ENCODE data around the gene ROR2. TPM values are rescaled to one million over a fixed set of nuclear protein-coding genes. Genes with fewer than 3 reads are reported as not detected.

Gene ROR2
- total RNA-seq, 1 experiment from 2014 or later: 0.11 TPM

DNA sequence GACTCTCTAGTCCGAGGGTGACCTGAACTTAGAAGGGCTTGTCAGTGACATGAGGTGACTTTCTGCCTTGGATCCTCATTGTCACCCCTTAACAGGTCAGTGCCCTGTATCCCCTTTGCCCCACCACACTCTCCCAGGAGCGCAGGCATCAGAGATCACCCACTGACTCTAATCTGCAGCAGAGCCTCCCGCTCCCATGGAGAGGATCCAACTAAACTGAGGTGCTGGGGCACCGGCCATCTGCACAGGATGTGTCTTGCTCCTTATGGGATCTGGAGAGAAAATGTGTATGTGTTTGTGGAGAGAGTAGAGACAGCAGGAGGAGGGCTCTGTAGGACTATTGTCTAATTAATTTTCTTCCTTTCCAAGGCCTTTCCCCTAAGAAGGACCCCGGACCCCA, 213.7 kb downstream of the ROR2 start:
- in situ Hi-C loops (cut with HindIII; ENCODE audit: low pct_unique_long_range_greater_than_20kb, low sequenced_read_pairs): no loop called here
- DNase-seq (ENCODE audit: low read depth, low spot score): no peak

DNA sequence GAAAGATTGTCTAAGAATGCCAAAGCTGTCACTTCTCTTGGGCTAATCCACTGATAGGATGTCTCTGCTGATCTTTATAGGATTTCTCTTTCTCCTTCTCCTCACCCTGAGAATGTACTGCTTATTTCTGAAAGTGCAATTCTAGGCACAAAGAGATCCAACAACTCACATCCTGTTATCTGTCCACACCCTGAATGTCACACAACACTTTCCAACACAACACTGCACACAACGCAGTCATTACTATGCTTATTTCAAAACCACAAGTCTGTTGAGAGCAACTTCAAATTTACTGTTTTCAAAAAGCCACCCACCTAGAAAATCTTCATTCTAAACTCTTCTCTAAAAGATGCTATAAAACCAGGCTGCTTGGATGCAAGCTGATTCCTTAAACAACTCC, 215.0 kb downstream of the ROR2 start:
- in situ Hi-C loops (cut with HindIII; ENCODE audit: low pct_unique_long_range_greater_than_20kb, low sequenced_read_pairs): no loop called here
- DNase-seq (ENCODE audit: low read depth, low spot score): no peak

GRCh38 chr9:91734371-91734981, 215.6 kb downstream of the ROR2 start:
- in situ Hi-C loops (cut with HindIII; ENCODE audit: low pct_unique_long_range_greater_than_20kb, low sequenced_read_pairs): no loop called here
- DNase-seq (ENCODE audit: low read depth, low spot score): peak; percentile 58

GRCh38 chr9:91733006-91733624, 216.9 kb downstream of the ROR2 start:
- in situ Hi-C loops (cut with HindIII; ENCODE audit: low pct_unique_long_range_greater_than_20kb, low sequenced_read_pairs): no loop called here
- no peak for DNase-seq (ENCODE audit: low read depth, low spot score)

DNA sequence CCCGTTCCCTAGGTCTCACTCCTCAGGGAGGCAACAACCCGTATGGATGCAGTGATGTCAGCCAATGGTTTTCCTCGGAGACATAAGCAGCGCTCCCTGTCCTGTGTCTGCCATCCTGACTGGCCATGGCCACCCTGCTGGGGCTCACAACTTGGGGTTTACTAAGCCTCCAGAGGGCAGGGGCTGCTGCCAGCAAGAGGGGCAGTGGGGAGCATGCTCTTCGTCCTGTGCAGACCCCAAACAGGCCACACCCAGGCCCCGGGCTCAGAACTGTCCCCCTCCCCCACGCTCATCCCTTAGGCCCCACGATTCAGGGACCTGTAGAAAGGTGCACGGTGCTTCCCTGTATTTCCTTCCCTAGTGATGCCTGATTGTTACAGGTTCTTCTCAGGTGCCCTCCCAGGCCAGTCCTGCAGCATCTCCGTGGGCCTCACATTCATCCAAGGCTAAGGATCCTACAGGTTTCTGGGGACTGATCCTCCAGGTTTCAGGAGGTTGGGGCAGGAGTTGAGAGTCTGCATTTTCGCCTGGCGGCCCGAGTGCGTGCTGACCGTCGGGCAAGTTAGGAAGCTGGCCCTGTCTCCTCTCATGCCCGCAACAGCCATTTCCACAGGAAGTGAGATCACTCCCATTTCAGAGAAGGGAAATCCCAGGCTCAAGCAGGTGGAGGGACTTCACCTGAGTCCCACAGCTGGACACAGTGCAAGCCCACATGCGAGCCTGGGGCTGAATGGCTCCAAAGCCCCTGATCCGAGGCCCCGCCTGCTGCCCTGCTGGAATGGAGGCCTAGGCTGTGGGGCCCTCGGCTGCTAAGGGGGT, 217.6 kb downstream of the ROR2 start:
- in situ Hi-C loops (cut with HindIII; ENCODE audit: low pct_unique_long_range_greater_than_20kb, low sequenced_read_pairs): no loop called here
- no peak for DNase-seq (ENCODE audit: low read depth, low spot score)

GRCh38 chr9:91730806-91731205, 219.2 kb downstream of the ROR2 start:
- no peak for DNase-seq (ENCODE audit: low read depth, low spot score)

GRCh38 chr9:91729558-91729842, 220.5 kb downstream of the ROR2 start:
- DNase-seq (ENCODE audit: low read depth, low spot score): no peak
- in situ Hi-C loops (cut with HindIII; ENCODE audit: low pct_unique_long_range_greater_than_20kb, low sequenced_read_pairs): no loop called here

More at GRCh38 chr9:91730806-91731205, 219.2 kb downstream of the ROR2 start:
- in situ Hi-C loops (cut with HindIII; ENCODE audit: low pct_unique_long_range_greater_than_20kb, low sequenced_read_pairs): no loop called here

DNA sequence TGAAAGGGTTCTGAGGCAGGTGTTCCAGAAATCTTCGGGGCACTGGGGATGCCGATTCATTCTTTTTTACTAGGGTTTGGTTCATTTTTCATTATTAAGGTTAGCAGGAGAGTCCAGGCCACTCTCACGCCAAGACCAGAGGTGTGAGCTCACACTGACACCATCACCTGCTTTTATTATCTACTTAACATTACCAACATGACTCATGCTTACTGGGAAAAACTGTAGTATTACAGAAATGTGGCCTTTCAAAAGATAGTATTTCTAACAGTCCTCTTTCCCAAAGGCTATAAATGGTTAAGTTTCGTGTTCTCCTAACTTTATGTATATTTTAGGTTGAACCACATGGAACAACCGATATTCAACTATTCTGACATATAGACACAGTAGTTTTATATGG, 222.1 kb downstream of the ROR2 start:
- no peak for DNase-seq (ENCODE audit: low read depth, low spot score)
- in situ Hi-C loops (cut with HindIII; ENCODE audit: low pct_unique_long_range_greater_than_20kb, low sequenced_read_pairs): no loop called here

- in situ Hi-C loops (cut with HindIII; ENCODE audit: low pct_unique_long_range_greater_than_20kb, low sequenced_read_pairs): no loop called here
Measured at GRCh38 chr9:91727316-91727861, 222.6 kb downstream of the ROR2 start.

DNA sequence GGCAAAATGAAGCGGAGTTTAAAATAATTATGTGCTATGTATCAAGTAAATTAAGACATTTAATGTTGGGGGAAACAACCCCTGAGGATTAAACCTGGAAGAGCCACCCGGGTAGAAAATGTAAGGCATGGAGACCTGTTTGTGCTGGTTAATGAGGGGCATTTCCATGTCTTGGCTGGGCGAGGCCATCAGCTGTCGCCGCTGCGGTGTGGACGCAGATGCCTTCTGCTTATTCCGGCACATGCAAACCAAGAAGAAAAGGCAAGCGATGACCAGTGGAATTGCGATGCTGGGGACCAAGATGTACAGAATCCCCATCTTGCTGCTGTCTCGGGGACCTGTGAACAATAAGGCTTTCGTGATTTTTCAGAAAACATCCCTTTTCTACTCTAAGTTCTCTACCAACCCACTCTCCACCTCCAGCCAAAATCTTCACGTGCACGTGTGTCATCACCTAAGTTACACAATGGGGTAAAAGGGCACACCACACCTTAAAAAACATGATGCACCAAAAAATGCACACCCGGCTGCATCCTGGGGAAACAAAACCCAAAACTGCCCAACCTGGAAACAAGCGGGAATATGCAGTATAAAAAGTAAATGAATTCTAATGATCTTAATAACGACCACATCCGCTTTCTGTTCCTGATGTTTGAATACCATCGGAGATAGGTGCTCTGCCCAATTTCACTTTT, 223.5 kb downstream of the ROR2 start:
- in situ Hi-C loops (cut with HindIII; ENCODE audit: low pct_unique_long_range_greater_than_20kb, low sequenced_read_pairs): no loop called here
- DNase-seq (ENCODE audit: low read depth, low spot score): no peak

More at GRCh38 chr9:91727316-91727861, 222.6 kb downstream of the ROR2 start:
- DNase-seq (ENCODE audit: low read depth, low spot score): peak; percentile 74

- no peak for DNase-seq (ENCODE audit: low read depth, low spot score)
- in situ Hi-C loops (cut with HindIII; ENCODE audit: low pct_unique_long_range_greater_than_20kb, low sequenced_read_pairs): no loop called here
Measured at GRCh38 chr9:91725651-91726050, 224.4 kb downstream of the ROR2 start.

DNA sequence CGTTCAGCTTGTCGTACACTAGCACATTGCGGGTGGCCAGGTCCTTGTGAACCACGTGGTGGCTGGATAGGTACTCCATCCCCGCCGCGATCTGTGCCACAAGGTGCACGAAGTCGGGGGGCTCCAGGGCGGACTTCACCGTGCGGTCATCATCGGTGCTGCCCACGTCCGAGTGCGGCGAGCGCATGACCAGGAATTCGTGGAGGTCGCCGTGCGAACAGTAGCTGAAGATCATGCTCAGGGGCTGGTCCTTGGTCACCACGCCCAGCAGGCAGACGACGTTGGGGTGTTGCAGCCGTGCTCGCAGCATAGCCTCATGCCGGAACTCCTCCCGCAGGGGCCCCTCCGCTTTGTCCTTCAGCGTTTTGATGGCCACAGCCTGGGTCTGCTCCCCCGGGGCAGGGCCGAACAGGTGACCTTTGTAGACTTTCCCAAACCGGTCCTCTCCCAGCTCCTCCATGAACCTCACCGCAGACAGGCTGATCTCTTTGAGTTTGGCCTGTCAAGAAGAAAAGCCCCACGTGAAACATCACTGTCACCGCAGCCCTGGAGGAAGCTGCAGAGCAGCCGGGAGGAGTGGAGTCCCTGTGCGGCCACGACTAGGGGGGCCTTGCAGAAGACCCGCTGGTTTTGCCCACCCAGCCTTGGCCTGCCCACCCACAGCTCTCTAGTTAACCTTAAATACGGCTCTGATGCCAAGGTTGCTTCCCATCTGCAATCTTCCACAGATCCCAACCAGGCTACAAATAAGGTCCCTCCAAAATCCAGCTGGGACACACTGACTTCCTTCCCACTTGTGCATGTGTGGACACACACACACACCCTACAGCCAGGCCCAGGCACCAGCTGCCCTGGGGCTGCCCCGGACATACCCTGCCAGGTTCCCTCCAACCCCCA, 225.2 kb downstream of the ROR2 start:
- DNase-seq (ENCODE audit: low read depth, low spot score): no peak
- in situ Hi-C loops (cut with HindIII; ENCODE audit: low pct_unique_long_range_greater_than_20kb, low sequenced_read_pairs): no loop called here

- in situ Hi-C loops (cut with HindIII; ENCODE audit: low pct_unique_long_range_greater_than_20kb, low sequenced_read_pairs): no loop called here
Measured at GRCh38 chr9:91724068-91724440, 226.0 kb downstream of the ROR2 start.

GRCh38 chr9:91723420-91724067, 226.5 kb downstream of the ROR2 start:
- in situ Hi-C loops (cut with HindIII; ENCODE audit: low pct_unique_long_range_greater_than_20kb, low sequenced_read_pairs): no loop called here
- no peak for DNase-seq (ENCODE audit: low read depth, low spot score)

More at GRCh38 chr9:91724068-91724440, 226.0 kb downstream of the ROR2 start:
- no peak for DNase-seq (ENCODE audit: low read depth, low spot score)

GRCh38 chr9:91720751-91721705, 229.0 kb downstream of the ROR2 start:
- peak; percentile 25 for DNase-seq (ENCODE audit: low read depth, low spot score)
- in situ Hi-C loops (cut with HindIII; ENCODE audit: low pct_unique_long_range_greater_than_20kb, low sequenced_read_pairs): no loop called here

DNA sequence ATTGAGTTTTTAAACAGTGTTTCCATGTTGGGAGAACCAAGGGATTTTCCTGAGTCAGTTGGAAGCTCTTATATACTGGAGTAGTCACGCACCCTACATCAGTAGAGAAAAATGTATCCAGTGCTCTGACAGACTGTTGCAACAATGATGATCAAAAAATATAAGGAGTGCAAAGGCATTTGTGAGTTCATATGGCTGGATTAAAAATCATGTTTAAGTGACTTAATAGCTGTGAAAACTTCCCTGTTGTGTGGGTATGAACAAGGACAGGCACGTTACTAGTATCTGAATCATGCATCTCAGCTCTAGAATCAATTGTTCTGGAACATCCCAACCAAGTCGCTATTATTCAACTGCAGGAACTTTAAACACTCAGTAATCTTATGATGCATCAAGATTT, 229.7 kb downstream of the ROR2 start:
- in situ Hi-C loops (cut with HindIII; ENCODE audit: low pct_unique_long_range_greater_than_20kb, low sequenced_read_pairs): no loop called here

More for the DNA sequence above, 229.7 kb downstream of the ROR2 start:
- no peak for DNase-seq (ENCODE audit: low read depth, low spot score)
